ENCODE measurements around the gene CCDC97. TPM values are rescaled to one million over a fixed set of nuclear protein-coding genes. Genes with fewer than 3 reads are reported as not detected.

Gene CCDC97
- total RNA-seq, 1 donor from 2014 or later, result 15.9 TPM

Other genes starting within 250 kb of the CCDC97 start
- gene CYP2A13, start 221.7 kb upstream of the CCDC97 start, total RNA-seq, result not detected
- gene CYP2F1, start 195.7 kb upstream of the CCDC97 start, total RNA-seq, result not detected
- 0.87 TPM for gene CYP2S1, start 117.0 kb upstream of the CCDC97 start, total RNA-seq
- 13.8 TPM for gene AXL, start 90.9 kb upstream of the CCDC97 start, total RNA-seq
- gene HNRNPUL1, start 45.8 kb upstream of the CCDC97 start, total RNA-seq, result 128 TPM
- gene TGFB1, start 43.8 kb downstream of the CCDC97 start, total RNA-seq, result 13.2 TPM
- 3.7 TPM for gene B9D2, start 54.0 kb downstream of the CCDC97 start, total RNA-seq
- gene TMEM91, start 66.4 kb downstream of the CCDC97 start, total RNA-seq, result 3.6 TPM
- gene EXOSC5, start 87.2 kb downstream of the CCDC97 start, total RNA-seq, result 14.4 TPM
- gene BCKDHA, start 87.6 kb downstream of the CCDC97 start, total RNA-seq, result 49.2 TPM
- gene B3GNT8, start 117.2 kb downstream of the CCDC97 start, total RNA-seq, result 12.4 TPM
- gene DMAC2, start 129.7 kb downstream of the CCDC97 start, total RNA-seq, result 111 TPM
- not detected for gene ERICH4, start 133.0 kb downstream of the CCDC97 start, total RNA-seq

Data from left ventricle myocardium superior (tissue), 1 donor.